Measurements from ENCODE around the gene STXBP4. TPM values are rescaled to one million over a fixed set of nuclear protein-coding genes. Genes with fewer than 3 reads are reported as not detected.

Gene STXBP4
- total and polyA plus RNA-seq, 2 experiments from 2014 or later = 14.9 to 26.4 TPM

DNA sequence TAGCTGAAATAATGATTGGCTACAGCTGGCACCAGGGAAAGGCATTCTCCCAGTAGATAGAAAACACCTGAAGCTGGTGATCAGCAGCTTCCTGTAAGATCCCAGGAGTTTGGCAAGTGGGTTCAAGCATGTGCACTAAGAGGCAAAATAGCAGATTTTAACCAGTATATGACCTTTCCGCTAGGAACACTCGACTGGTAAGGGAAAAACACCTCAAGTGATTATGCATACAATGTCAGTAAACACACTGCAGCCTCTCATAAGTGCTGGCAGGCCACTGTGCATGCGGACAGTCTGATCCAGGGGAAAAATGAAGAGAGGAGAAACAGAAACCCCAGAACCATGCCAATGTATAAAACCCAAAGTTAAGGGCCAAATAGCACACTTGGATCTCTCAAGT, 247.1 kb downstream of the STXBP4 start:
- no peak overlapping the region for H3K27ac ChIP-seq
- no peaks in the 10 kb centered on the region for H3K27me3 ChIP-seq
- no peak overlapping the region for H3K4me3 ChIP-seq
- DNase-seq (ENCODE audit: low read depth in 1 of 2, low spot score in 1 of 2) = no peak
- no peaks in the 10 kb centered on the region for H3K4me1 ChIP-seq (ENCODE audit: low read depth)
- H3K36me3 ChIP-seq = no peaks in the 10 kb centered on the region
- H3K9me3 ChIP-seq (ENCODE audit: low read depth) = no peaks in the 10 kb centered on the region
- TF ChIP-seq, protein P1, sequence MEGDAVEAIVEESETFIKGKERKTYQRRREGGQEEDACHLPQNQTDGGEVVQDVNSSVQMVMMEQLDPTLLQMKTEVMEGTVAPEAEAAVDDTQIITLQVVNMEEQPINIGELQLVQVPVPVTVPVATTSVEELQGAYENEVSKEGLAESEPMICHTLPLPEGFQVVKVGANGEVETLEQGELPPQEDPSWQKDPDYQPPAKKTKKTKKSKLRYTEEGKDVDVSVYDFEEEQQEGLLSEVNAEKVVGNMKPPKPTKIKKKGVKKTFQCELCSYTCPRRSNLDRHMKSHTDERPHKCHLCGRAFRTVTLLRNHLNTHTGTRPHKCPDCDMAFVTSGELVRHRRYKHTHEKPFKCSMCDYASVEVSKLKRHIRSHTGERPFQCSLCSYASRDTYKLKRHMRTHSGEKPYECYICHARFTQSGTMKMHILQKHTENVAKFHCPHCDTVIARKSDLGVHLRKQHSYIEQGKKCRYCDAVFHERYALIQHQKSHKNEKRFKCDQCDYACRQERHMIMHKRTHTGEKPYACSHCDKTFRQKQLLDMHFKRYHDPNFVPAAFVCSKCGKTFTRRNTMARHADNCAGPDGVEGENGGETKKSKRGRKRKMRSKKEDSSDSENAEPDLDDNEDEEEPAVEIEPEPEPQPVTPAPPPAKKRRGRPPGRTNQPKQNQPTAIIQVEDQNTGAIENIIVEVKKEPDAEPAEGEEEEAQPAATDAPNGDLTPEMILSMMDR (IDR thresholded peaks at IDR 0.05; ENCODE audit: low read depth, low read length) = no peak

DNA sequence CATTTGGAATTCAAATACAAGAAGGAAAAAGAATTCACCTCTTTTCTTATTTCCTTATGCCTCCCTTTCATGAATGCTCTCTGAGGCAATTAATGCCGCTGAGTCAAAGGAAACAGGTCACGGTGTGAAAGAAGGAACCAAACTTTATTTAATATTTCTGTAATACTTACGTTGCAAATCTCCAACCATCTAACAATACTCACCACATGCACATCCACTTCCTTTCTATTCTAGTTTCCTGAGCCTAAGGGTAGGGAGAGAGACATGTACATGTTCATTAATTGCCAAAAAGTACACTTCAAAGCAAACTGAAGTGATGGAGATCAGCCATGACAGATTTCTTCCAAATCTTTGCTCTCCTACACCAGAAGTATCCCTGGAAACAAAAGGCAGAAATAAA, 248.3 kb downstream of the STXBP4 start:
- Histone ChIP-seq H3K4me3 (no peak overlapping the region), H3K9me3 (ENCODE audit: low read depth) (no peaks in the 10 kb centered on the region), H3K27me3 (no peaks in the 10 kb centered on the region), H3K36me3 (no peaks in the 10 kb centered on the region), H3K4me1 (ENCODE audit: low read depth) (no peaks in the 10 kb centered on the region), H3K27ac (no peak overlapping the region)
- TF ChIP-seq, protein P1 (IDR thresholded peaks at IDR 0.05; ENCODE audit: low read depth, low read length) = no peak
- DNase-seq (ENCODE audit: low read depth in 1 of 2, low spot score in 1 of 2) = no peak

DNA sequence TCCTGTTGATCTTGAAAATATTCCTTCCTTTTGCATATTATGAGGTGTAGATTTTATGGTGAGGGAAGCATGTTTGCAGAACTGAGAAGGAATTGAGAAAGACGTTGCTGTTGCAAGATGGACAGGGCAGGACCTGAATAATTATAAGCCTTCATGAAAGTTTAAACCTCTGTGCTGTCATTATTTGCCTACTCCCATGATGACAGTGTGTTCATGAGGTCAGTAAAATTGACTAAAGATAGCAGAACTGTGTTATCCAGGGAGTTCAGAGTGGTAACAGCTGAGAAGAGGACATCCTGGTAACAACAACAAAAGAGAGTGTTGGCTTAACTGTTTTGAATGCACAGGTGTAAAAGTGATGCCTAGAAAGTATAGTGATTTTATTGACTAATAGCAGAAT, 250.9 kb downstream of the STXBP4 start:
- Histone ChIP-seq H3K36me3 (no peaks in the 10 kb centered on the region), H3K4me3 (no peak overlapping the region), H3K27me3 (no peaks in the 10 kb centered on the region), H3K27ac (no peak overlapping the region), H3K9me3 (ENCODE audit: low read depth) (no peaks in the 10 kb centered on the region), H3K4me1 (ENCODE audit: low read depth) (no peaks in the 10 kb centered on the region)
- TF ChIP-seq, protein P1 (IDR thresholded peaks at IDR 0.05; ENCODE audit: low read depth, low read length) = no peak
- DNase-seq (ENCODE audit: low read depth in 1 of 2, low spot score in 1 of 2) = no peak

DNA sequence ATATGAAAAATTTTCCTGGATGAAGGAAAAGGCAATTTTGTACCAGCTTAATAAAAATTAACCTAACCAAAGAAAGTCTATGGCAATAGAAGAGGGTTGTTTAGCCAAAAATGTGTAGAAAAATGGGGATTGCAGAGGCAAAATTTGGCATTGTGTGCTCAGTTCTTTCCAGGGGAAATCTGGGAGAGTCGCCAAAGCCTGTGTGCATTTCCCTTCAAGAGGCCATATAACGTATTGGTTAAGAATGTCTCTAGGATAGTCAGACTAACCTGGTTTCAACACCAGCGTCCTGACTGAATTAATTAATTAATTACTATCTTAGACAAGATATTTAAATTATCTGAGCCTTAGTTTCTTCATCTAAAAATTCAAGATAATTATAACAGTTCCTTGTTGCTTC, 251.4 kb downstream of the STXBP4 start:
- peak in 1 of 2 donors; percentile 53 for DNase-seq (ENCODE audit: low read depth in 1 of 2, low spot score in 1 of 2)
- no peak overlapping the region for H3K4me3 ChIP-seq
- TF ChIP-seq, protein P1 (IDR thresholded peaks at IDR 0.05; ENCODE audit: low read depth, low read length) = no peak
- no peak overlapping the region for H3K27ac ChIP-seq
- no peaks in the 10 kb centered on the region for H3K27me3 ChIP-seq
- no peaks in the 10 kb centered on the region for H3K36me3 ChIP-seq
- H3K4me1 ChIP-seq (ENCODE audit: low read depth) = no peaks in the 10 kb centered on the region
- H3K9me3 ChIP-seq (ENCODE audit: low read depth) = no peaks in the 10 kb centered on the region

Other genes with a start within 250 kb of the STXBP4 start
- gene TOM1L1, start 67.9 kb upstream of the STXBP4 start, total RNA-seq = 26.4 and 37.7 TPM in 2 replicates
- gene TOM1L1, start 67.9 kb upstream of the STXBP4 start, polyA plus RNA-seq = 23.7 and 33.5 TPM in 2 replicates
- 96.9 and 121 TPM in 2 replicates for gene COX11, start 111 bp upstream of the STXBP4 start, total RNA-seq
- 63.6 and 67.6 TPM in 2 replicates for gene COX11, start 111 bp upstream of the STXBP4 start, polyA plus RNA-seq

All from cardiac muscle cell (in vitro differentiated cells and primary cell).